Measurements from ENCODE around the gene KCNJ16.
A peak's percentile ranks its signal among the peaks of the same experiment; 100 is the strongest.

The KCNJ16 gene

DNA sequence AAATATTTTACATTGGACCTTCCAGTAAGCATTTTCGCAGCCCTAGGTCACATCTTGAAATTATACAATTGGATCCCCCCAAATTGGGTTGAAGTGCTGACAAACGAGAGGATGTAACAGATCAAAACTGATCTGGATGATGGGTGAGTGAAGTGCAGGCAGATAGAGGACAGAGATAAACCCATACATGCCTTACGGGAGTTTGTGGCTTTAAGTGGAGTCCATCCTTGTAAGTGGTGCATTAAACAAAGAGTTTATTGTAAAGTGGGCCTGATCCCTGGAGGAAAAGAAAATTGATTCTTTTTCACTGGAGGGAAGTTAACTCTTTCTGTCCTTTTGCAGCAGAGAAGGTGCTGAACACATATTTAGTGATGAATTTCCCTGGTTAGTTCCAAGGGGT lies 55.3 kb downstream of the KCNJ16 start:
- DNase-seq (ENCODE audit: low read depth): no peak

DNA sequence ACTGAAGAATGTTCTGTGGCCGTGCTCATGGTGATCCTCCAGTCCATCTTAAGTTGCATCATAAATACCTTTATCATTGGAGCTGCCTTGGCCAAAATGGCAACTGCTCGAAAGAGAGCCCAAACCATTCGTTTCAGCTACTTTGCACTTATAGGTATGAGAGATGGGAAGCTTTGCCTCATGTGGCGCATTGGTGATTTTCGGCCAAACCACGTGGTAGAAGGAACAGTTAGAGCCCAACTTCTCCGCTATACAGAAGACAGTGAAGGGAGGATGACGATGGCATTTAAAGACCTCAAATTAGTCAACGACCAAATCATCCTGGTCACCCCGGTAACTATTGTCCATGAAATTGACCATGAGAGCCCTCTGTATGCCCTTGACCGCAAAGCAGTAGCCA lies 57.5 kb downstream of the KCNJ16 start:
- no peak for DNase-seq (ENCODE audit: low read depth)

DNA sequence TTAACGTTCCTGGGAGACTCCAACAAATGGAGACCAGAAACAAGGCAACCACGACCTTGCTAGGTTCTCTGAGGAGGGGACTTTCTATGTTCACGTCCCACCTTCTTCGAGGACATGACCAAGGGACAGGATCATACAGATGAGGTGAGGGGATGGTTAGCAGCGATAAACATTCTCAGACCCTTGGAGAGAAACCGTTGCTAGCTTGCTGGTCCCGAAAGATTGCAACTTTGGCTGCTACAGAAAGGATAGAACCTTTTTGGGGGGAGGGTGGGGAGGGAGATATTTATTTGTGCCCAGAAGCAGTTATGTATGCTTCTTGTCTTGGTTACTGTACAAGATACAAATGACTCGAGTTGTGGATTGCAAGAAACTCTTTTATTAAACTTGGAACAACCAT lies 59.0 kb downstream of the KCNJ16 start:
- DNase-seq (ENCODE audit: low read depth): no peak

DNA sequence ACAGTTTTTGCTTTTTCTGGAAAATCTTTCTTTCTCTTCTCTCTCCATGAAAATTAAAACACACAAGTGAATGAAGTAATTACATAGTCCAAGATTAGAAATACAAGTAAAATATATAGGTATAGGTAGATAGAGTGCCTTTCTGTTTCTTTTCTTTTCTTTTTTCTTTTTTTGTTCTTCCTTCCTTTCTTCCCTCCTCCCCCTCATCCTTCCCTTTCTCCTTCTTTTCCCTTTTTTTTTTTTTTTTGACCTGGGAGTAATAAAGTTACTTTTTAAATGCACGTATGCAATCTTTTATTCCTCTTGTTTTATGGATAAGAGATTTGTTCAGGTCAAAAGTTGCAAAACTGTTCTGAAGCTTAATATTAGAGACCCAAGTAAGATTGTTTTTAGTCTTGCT lies 59.8 kb downstream of the KCNJ16 start:
- no peak for DNase-seq (ENCODE audit: low read depth)

DNA sequence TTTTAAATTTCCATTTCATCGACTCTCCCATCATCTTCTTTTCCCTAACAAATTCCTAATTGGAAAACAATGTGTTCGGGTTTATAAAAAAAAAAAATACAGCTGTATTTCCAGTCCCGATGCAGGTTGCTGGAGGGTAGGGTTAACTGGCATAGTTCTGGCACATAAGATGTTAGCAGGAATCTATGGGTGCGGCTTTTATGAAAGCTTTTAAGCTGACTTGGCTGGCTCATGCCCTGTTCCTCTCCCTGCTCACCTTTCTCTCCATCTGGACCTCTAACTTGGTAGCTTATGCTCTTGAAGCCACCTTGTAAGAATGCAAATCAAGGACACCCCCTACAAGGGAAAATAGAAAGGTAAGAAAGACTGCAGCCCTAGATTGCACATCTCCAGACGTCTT lies 61.1 kb downstream of the KCNJ16 start:
- no peak for DNase-seq (ENCODE audit: low read depth)

DNA sequence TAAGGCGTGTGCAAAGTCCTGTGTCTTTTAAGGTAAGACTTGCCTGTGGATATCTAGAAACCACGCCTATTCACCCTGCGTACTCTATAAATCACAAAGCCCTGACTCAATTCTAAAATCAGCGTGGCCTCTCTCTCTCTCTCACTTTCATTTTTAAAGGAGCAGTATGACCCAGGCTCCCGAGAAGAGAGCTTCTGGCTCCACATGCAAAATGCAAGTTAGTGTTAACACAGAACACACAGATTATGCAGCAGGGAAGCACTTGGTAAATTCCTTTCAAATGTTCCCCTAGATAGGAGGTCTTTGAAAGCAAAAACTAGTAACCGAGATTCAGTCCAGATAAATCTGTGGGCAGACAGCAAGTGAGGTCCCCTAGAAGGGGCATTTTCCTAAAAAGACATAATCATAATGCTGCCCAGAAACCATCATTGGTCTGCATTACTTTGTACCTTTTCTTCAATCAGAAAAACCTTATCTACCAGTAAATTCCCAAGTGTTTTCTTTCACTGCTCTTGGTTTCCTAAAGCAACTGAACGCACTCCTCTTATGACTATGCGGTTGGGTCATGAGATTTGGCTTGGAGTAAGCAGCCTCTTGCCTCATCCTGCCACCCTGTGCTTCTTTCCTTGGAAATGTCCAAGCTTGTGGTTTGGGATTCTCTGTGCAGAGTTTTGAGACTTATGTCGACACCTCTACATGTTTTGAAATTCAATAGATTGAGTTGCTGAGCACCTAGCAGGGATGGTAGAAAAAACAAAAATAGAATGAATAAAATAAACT lies 62.6 kb downstream of the KCNJ16 start:
- DNase-seq (ENCODE audit: low read depth): no peak

DNA sequence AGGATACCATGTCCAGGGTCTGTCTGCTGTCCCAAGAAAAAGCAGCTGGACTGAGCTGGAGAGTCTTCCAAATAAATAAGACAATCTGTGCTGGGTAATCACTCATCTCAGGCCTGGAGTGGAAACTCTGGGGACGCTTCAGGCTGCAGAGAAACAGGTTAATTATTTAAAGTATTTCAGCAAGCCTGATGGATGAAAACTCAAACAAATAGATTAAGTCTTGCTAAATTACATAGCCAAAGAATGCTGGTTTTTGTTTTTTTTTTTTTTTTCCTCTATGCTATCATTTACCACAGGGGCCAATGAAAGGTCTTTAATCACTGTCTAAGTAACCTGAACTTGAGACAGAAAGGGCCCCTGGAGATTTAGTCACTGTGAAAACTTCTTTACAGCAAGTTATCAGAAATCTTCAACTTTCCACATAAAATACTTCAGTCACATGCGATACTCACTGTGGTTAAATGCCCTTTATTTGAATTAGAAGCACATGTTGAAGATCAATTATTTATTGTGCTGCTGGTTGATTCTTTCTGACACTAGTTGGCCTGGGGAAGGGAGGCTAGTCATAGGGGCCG lies 63.4 kb downstream of the KCNJ16 start:
- no peak for DNase-seq (ENCODE audit: low read depth)

DNA sequence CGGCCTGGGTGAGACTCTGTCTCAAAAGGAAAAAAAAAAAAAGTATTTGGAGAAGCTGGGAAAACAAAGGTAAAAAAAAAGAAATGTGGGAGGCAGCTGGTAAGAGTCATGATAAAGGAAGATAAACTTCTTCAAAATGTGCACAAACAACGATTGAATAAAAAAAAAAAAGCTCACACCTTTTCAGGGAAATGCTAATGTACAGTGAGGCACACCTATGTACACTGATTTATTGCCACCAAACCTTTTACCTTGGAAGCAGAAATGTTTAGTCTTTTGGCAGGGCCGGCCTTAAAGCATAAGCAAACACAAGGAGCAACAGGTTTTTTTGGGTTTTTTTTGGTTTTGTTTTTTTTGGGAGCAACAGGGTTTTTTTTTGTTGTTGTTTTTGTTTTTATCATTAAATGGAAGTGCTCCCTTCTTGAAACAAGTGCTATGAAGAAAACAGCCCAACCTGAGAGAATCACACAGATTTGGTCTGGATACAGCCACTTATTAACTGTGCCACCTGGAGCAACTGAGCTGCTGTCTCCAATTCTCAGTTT lies 64.5 kb downstream of the KCNJ16 start:
- DNase-seq (ENCODE audit: low read depth): no peak

DNA sequence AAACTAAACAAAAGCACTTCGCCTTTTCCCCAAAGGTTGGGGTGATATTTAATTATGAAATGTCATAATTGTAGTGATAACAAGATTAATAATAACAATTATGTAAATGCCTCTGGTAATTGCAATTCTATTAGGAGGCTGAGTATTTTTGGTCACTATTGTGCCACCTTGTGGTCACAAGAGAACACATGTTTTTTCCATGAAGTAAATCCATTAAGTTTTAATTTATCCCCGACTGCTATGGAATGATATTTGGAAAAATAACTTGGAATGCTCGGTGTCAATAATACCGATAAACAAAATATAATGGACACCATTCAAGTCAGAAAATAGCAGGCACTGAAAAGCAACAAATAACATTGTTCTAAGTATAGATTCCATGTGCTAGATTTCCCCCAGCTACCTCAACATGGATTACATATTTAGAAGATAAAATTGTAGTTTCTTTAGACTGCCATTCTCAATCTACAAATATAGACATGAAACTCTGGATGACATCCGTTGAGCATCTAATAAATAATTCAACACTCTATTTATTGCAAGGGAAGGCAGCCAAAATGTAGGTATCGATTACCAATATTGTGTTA lies 69.3 kb downstream of the KCNJ16 start:
- DNase-seq (ENCODE audit: low read depth): no peak

DNA sequence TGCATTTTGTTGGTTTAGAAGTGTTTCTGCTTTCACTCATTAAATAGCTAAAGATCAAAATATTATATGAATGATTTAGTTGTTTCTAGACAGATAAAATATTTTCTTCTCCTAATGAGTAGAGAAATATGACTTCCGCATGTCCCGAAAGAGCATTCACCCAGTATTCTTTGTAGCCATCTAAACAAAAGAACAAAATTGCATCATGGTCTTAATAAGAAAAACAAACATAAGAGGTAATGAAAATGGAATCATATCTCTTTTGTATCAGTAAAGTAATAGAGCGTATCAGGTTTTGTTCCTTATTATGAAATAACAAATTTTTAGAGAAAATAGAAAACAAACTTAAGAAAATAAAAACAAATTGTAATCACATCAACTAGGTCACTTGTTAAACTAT lies 78.2 kb downstream of the KCNJ16 start:
- DNase-seq (ENCODE audit: low read depth): no peak

DNA sequence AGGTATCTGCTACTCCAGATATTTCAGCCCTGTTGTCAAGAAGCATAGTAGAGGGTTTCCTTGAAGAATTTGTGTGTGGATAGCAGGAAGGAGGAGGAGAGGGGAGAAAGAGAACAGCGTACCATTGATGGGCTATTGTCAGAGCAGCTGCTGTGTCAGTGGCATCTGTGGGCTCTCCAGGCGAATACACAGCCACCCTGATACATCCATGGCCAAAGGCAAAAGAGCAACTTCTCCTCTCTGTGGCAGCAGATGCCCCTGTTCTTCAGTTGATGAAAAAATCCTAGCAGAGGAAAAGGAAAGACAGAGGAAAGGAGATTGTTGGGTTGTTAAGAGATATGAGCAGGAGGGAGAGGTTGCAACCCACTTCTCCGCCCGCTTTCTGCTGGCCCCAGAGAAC lies 82.1 kb downstream of the KCNJ16 start:
- no peak for DNase-seq (ENCODE audit: low read depth)

DNA sequence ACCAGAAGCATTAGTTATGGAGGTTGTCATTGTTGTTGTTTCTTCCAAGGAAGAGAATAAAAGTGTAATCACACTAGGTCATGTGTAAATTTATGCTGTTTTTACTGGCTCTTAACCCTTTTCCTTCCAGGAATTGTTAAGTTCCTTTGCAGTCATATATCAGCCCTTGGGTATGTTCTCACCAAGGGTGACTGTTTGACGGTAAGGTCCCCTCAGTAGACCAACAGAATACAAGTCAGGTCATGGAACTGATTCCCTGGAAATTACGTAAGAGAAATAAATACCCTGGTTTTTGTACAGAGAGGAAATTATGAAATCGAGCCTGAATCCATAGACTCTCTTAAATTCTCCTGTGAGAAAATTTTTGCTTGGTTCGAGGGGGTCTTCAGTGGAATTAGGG lies 83.2 kb downstream of the KCNJ16 start:
- no peak for DNase-seq (ENCODE audit: low read depth)

DNA sequence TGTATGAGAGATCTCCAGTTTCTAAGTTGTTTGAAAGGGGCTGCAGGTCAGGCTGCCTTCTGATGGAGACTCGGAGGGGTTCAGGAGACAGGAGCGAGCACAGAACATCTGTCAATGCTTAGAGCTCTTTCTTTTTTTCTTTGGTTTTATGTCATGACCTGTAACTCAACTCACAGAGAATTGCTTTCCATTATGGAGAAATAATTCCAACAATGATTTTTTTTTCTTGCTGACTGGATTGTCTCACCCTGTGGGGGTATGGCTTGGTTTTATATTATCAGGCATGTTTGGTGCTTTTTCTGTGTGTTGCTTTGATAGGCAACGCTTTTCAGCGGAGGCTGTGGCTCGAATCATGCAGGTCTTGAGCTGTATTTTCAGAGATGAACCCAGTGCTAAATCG lies 83.6 kb downstream of the KCNJ16 start:
- no peak for DNase-seq (ENCODE audit: low read depth)

DNA sequence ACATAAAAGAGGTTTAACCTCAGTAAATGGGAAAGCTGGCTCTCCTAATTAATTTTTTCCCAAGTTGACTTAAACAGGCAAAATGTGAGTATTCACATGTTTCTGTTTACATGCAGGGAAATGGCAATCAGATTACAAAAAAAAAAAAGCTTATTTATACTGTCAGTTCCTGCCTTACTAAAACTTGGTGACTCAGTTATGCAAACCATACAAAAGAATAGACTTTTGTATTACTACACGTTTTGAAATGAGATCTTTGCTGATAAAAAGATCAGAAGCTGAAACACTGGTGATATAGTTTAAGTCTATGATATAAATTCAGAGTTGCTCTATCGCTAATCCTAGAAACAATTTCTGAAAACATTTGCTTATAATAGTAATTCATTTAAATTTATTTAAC lies 85.0 kb downstream of the KCNJ16 start:
- no peak for DNase-seq (ENCODE audit: low read depth)

DNA sequence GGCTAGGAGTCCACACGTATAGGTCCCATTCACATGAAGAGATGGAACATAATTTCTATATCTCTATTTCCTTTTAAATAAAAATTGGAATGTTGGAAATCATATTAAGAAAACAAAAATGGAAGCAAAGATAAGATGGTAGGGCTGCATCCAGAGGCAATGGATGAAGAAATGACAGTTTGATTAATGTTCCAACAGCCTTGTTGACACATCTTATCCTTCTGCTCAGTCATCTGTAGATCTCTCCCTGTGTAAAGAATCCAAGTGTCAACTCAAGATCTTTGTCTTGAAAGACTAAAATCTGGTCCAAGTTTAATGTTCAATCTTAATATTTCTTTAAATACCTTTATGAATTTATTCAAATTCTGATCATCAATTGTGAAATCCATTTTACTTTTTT lies 86.5 kb downstream of the KCNJ16 start:
- DNase-seq (ENCODE audit: low read depth): no peak

DNA sequence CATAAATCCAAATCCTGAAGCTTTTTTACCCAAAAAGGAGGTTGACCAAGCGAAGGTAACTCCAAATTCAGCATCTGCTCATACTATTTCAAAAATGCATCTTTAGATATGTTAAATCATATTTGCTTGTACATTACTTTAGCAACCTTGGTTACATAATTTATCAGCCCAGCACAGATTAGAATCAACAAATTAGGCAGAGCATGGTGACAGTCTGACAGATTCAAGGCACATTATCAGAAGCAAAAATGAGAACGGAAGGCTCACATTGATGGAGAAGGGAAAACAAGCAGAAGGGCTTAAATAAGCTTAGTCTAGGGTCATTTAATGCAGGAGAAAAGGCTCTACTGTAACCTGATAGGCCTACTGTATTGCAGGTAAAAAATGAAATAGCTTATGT lies 90.4 kb downstream of the KCNJ16 start:
- no peak for DNase-seq (ENCODE audit: low read depth)

DNA sequence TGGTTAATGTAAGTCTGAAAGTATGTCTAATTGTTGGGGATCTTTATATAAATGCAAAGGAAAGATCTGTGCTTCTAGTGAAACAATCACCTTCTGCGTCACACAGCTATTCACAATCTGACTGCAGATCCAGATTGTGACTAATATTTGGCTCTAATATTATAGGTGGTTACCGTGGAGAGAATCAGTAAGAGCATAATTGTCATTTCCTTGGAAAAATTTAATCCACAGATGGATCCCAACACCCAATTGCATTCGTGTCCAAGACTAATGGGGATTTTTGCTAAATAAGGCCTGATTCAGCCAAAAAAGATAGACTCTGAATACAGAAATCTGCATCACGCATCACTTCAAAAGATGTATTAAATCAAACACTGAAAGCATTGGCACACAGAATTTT lies 91.6 kb downstream of the KCNJ16 start:
- no peak for DNase-seq (ENCODE audit: low read depth)

DNA sequence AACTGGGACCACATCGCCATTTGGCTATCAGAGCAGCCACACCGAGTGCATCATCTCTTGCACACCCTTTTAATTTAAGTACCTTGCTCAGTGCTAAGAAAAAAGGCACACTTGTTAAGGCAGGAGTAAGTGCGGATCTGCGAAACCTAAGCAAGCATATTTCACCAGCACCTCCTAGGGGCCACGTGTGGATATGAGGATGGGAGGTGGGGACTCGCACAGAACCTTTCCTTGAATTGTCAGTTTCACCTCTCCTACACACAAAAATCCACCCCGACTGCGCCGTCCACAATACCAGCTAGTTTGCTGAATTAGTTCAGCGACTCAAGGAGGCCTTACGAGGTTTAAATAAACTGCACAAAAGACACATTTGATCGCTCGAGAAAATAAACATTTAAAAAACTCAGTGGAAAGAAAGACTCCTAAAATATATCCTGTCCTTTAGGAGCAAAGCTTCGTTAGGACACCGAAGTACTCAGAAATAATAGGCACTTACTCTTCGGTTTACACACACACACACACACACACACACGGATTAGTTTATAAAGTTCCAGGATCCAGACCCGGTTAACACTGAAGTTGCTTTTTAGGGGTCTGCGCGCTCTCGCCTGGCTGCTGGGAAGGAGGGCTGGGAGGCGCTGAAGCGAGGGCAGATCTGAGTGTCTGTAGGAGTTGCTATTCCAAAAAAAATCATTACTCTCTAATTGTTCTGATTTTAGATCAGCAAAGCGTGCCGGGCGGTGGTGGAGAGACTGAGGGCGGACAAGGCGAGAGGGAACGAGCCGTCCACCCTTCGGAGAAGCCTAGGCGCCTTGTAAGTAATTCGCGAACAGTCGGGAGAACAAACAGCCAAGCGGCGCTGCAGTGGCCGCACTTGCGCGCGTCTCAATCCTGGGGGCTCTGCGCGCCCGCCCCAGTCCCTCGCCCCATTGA lies 93.3 kb downstream of the KCNJ16 start:
- DNase-seq (ENCODE audit: low read depth): no peak

DNA sequence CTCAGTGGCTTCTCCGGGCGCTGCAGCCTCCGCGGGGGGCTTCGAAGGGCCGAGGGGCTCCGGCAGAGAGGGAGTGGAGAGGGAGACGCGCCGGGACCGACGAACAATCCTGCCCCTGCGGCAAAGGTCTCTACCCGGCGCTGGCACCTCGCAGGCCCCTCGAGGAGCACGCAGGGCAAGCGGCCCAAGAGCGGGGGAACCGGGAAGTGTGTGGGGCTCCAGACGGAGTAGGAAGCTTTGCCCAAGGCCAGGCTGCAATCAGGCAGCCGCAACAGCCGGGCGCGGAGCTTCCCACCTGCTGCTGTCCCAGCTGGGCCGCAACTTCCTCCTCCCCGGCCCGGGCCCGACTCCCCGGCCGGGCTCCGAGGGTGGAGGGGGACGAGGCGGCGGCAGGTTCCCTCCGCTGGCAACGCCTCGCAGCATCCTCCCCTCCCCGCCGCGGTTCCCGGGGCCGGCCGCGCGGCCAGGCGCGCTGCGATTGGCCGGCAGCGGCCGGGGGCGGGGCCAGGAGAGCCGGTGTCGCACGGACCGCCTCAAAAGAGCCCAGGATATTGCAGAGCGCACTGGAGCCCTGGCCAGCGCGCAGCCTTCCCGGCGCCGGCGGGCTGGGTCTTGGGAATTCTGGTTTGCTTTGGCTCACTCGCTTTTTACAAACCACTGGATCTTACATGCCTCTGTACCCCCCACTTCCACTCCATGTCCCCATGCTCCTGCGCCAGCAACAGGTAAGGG lies 94.1 kb downstream of the KCNJ16 start, which contains the start of gene KCNJ2:
TSS of gene KCNJ2 (plus strand) at position 556 of the 732 bp plus-strand sequence. CDS start 5,508 bp downstream, outside the sequence.
- DNase-seq (ENCODE audit: low read depth): peak; percentile 18

DNA sequence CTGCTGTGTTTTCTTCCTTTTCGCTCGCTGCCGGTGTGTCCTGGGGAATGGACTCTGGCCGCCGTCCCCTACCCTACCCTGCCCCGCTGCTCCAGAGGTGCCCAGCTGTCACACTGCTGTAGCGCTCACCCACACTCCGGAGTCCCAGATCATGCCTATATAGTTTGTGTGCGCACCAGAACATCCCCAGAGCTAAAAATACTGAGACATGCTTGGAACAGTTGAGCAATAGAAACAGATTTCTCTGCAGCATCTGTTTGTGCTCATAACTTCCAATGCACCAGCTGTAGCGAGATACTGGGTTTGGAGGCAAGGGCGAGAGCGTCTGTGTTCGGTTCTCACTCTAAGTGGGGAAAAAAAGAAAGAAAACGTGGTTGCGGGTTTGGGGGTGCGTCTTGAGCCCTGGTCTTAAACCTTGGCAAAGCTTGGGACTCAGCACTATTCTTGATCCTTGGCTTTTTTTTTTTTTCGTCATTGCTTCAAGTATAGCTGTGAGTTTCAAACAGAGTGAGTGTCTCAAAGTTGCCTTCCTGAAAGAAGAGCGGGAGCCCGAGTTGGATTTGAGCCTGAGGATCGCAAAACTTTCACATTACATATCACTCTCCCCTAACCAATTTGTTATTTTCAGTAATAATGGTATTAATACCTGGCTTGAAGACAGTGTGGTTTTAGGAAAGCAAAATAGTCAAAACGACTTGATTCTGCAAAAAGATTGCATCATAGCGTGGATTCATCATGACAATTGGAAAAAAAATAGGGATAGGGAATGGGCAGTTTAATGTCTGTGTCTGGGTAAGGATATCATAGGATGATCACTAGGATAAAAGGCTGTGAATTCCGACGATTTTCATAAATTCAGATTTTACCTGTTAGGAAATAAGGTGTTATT lies 94.9 kb downstream of the KCNJ16 start:
- no peak for DNase-seq (ENCODE audit: low read depth)
